ENCODE data around the gene BPIFA3. TPM values are rescaled to one million over a fixed set of nuclear protein-coding genes. Genes with fewer than 3 reads are reported as not detected.

The BPIFA3 gene
- total and polyA plus RNA-seq, 2 of the 8 experiments (the other 6 are each of a cell fraction or from before 2014, with no cell fraction given), result not detected

DNA sequence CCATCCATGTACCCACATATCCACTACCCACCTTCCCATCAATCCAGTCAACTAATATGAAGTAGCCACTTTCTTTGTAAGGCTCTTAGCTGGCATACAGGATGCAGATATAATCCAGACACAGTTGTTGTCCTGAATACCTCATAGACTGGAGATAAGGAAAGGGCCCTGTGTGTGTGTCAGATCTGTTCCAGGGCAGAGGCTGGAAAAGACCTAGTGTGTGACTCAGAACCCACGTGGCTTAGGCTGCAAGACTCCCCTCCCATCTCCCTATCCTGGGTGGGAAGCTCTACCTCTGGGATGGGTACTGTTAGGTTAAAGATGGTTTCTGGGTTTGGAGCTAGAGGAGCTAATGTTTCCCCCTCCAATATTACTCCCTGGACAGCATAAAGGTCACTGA is 22.3 kb downstream of the BPIFA3 start (continued):
- TF ChIP-seq, protein P1, sequence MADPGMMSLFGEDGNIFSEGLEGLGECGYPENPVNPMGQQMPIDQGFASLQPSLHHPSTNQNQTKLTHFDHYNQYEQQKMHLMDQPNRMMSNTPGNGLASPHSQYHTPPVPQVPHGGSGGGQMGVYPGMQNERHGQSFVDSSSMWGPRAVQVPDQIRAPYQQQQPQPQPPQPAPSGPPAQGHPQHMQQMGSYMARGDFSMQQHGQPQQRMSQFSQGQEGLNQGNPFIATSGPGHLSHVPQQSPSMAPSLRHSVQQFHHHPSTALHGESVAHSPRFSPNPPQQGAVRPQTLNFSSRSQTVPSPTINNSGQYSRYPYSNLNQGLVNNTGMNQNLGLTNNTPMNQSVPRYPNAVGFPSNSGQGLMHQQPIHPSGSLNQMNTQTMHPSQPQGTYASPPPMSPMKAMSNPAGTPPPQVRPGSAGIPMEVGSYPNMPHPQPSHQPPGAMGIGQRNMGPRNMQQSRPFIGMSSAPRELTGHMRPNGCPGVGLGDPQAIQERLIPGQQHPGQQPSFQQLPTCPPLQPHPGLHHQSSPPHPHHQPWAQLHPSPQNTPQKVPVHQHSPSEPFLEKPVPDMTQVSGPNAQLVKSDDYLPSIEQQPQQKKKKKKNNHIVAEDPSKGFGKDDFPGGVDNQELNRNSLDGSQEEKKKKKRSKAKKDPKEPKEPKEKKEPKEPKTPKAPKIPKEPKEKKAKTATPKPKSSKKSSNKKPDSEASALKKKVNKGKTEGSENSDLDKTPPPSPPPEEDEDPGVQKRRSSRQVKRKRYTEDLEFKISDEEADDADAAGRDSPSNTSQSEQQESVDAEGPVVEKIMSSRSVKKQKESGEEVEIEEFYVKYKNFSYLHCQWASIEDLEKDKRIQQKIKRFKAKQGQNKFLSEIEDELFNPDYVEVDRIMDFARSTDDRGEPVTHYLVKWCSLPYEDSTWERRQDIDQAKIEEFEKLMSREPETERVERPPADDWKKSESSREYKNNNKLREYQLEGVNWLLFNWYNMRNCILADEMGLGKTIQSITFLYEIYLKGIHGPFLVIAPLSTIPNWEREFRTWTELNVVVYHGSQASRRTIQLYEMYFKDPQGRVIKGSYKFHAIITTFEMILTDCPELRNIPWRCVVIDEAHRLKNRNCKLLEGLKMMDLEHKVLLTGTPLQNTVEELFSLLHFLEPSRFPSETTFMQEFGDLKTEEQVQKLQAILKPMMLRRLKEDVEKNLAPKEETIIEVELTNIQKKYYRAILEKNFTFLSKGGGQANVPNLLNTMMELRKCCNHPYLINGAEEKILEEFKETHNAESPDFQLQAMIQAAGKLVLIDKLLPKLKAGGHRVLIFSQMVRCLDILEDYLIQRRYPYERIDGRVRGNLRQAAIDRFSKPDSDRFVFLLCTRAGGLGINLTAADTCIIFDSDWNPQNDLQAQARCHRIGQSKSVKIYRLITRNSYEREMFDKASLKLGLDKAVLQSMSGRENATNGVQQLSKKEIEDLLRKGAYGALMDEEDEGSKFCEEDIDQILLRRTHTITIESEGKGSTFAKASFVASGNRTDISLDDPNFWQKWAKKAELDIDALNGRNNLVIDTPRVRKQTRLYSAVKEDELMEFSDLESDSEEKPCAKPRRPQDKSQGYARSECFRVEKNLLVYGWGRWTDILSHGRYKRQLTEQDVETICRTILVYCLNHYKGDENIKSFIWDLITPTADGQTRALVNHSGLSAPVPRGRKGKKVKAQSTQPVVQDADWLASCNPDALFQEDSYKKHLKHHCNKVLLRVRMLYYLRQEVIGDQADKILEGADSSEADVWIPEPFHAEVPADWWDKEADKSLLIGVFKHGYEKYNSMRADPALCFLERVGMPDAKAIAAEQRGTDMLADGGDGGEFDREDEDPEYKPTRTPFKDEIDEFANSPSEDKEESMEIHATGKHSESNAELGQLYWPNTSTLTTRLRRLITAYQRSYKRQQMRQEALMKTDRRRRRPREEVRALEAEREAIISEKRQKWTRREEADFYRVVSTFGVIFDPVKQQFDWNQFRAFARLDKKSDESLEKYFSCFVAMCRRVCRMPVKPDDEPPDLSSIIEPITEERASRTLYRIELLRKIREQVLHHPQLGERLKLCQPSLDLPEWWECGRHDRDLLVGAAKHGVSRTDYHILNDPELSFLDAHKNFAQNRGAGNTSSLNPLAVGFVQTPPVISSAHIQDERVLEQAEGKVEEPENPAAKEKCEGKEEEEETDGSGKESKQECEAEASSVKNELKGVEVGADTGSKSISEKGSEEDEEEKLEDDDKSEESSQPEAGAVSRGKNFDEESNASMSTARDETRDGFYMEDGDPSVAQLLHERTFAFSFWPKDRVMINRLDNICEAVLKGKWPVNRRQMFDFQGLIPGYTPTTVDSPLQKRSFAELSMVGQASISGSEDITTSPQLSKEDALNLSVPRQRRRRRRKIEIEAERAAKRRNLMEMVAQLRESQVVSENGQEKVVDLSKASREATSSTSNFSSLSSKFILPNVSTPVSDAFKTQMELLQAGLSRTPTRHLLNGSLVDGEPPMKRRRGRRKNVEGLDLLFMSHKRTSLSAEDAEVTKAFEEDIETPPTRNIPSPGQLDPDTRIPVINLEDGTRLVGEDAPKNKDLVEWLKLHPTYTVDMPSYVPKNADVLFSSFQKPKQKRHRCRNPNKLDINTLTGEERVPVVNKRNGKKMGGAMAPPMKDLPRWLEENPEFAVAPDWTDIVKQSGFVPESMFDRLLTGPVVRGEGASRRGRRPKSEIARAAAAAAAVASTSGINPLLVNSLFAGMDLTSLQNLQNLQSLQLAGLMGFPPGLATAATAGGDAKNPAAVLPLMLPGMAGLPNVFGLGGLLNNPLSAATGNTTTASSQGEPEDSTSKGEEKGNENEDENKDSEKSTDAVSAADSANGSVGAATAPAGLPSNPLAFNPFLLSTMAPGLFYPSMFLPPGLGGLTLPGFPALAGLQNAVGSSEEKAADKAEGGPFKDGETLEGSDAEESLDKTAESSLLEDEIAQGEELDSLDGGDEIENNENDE (IDR thresholded peaks at IDR 0.05; ENCODE audit: insufficient replicate concordance, low read length), result no peak
- no peak for TF ChIP-seq SP1 (IDR thresholded peaks at IDR 0.05; ENCODE audit: low read depth, low read length)
- TF ChIP-seq KDM4A (IDR thresholded peaks at IDR 0.05; ENCODE audit: low read depth, low read length, severe bottlenecking), result no peak
- TF ChIP-seq POLR2A (IDR thresholded peaks at IDR 0.05; ENCODE audit: control extremely low read depth in 1 of 2, low read depth in 2 of 2, low read length in 2 of 2), result no peak
- TF ChIP-seq BRCA1 (IDR thresholded peaks at IDR 0.05; ENCODE audit: low read depth, low read length), result no peak
- no peak for TF ChIP-seq JUND (IDR thresholded peaks at IDR 0.05; ENCODE audit: low read length)

Measured in H1 (cell line).